ENCODE measurements around the gene RPS6KA1. TPM values are rescaled to one million over a fixed set of nuclear protein-coding genes. Genes with fewer than 3 reads are reported as not detected.
"Not testable (repeated sequence)": the region's sequence is repeated elsewhere in the genome, so short reads cannot be mapped to it uniquely, and the experiment has no call there.

RPS6KA1 gene
- 100 to 1,000 TPM; 154 to 211 TPM for total RNA-seq

- Mint-ChIP-seq H3K9me3 (no peaks in the 10 kb centered on the region), H3K27me3 (no peaks in the 10 kb centered on the region), H3K27ac (peak within 1 kb of the TSS; percentile 74), H3K4me1 (peaks cover 3% of the 10 kb centered on the region), H3K36me3 (ENCODE audit: low read depth) (no peaks in the 10 kb centered on the region), H3K4me3 (peak within 1 kb of the TSS; percentile 84)
- peak; percentile 91 for ATAC-seq (replicated peaks)
Observed at GRCh38 chr1:26529655-26530409, at the start of gene RPS6KA1. RPS6KA1 (plus strand) TSS chr1:26529761; CDS start chr1:26529921, 160 bp downstream.

- no peak for ATAC-seq (replicated peaks)
- Mint-ChIP-seq H3K36me3 (ENCODE audit: low read depth) (peaks cover 28% of the 10 kb centered on the region), H3K4me1 (peaks cover 11% of the 10 kb centered on the region), H3K4me3 (no peak overlapping the region), H3K27ac (peak overlapping the region; percentile 8), H3K27me3 (no peaks in the 10 kb centered on the region), H3K9me3 (no peaks in the 10 kb centered on the region)
Observed at GRCh38 chr1:26482921-26483320, 46.6 kb upstream of the RPS6KA1 start.

- Mint-ChIP-seq H3K27ac (no peak overlapping the region), H3K4me3 (no peak overlapping the region), H3K36me3 (ENCODE audit: low read depth) (peaks cover 18% of the 10 kb centered on the region), H3K9me3 (no peaks in the 10 kb centered on the region), H3K27me3 (no peaks in the 10 kb centered on the region), H3K4me1 (peaks cover 11% of the 10 kb centered on the region)
- no peak for ATAC-seq (replicated peaks)
Observed at GRCh38 chr1:26483980-26484379, 45.6 kb upstream of the RPS6KA1 start.

- Mint-ChIP-seq H3K27ac (no peak overlapping the region), H3K4me3 (no peak overlapping the region), H3K9me3 (no peaks in the 10 kb centered on the region), H3K36me3 (ENCODE audit: low read depth) (no peaks in the 10 kb centered on the region), H3K27me3 (no peaks in the 10 kb centered on the region), H3K4me1 (no peaks in the 10 kb centered on the region)
- no peak for ATAC-seq (replicated peaks)
Observed at GRCh38 chr1:26490155-26490554, 39.4 kb upstream of the RPS6KA1 start.

GRCh38 chr1:26493267-26493666, 36.3 kb upstream of the RPS6KA1 start:
- H3K36me3 Mint-ChIP-seq (ENCODE audit: low read depth), result no peaks in the 10 kb centered on the region
- H3K4me1 Mint-ChIP-seq, result no peaks in the 10 kb centered on the region
- H3K4me3 Mint-ChIP-seq, result no peak overlapping the region
- no peak overlapping the region for H3K27ac Mint-ChIP-seq
- H3K27me3 Mint-ChIP-seq, result no peaks in the 10 kb centered on the region
- H3K9me3 Mint-ChIP-seq, result no peaks in the 10 kb centered on the region
- ATAC-seq (replicated peaks), result no peak

- H3K4me1 Mint-ChIP-seq, result peaks cover 2% of the 10 kb centered on the region
- H3K27me3 Mint-ChIP-seq, result no peaks in the 10 kb centered on the region
- H3K36me3 Mint-ChIP-seq (ENCODE audit: low read depth), result no peaks in the 10 kb centered on the region
- H3K9me3 Mint-ChIP-seq, result no peaks in the 10 kb centered on the region
- no peak for ATAC-seq (replicated peaks)
- H3K27ac Mint-ChIP-seq, result peak overlapping the region; percentile 63
- no peak overlapping the region for H3K4me3 Mint-ChIP-seq
Observed at GRCh38 chr1:26493938-26494337, 35.6 kb upstream of the RPS6KA1 start.

- Mint-ChIP-seq H3K4me1 (peaks cover 4% of the 10 kb centered on the region), H3K36me3 (ENCODE audit: low read depth) (no peaks in the 10 kb centered on the region), H3K27me3 (no peaks in the 10 kb centered on the region), H3K9me3 (no peaks in the 10 kb centered on the region), H3K4me3 (no peak overlapping the region), H3K27ac (peak overlapping the region; percentile 65)
- ATAC-seq (replicated peaks), result no peak
Observed at GRCh38 chr1:26496861-26497260, 32.7 kb upstream of the RPS6KA1 start.

- Mint-ChIP-seq H3K27ac (peak overlapping the region; percentile 59), H3K4me3 (peak overlapping the region; percentile 85), H3K27me3 (no peaks in the 10 kb centered on the region), H3K36me3 (ENCODE audit: low read depth) (no peaks in the 10 kb centered on the region), H3K4me1 (peaks cover 4% of the 10 kb centered on the region), H3K9me3 (no peaks in the 10 kb centered on the region)
- ATAC-seq (replicated peaks), result no peak
Observed at GRCh38 chr1:26498894-26499293, 30.7 kb upstream of the RPS6KA1 start.

- Mint-ChIP-seq H3K27ac (peak overlapping the region; percentile 89), H3K9me3 (no peaks in the 10 kb centered on the region), H3K4me3 (peak overlapping the region; percentile 85), H3K36me3 (ENCODE audit: low read depth) (no peaks in the 10 kb centered on the region), H3K4me1 (peaks cover 4% of the 10 kb centered on the region), H3K27me3 (no peaks in the 10 kb centered on the region)
- ATAC-seq (replicated peaks), result peak; percentile 81
Observed at GRCh38 chr1:26500488-26501175, 28.9 kb upstream of the RPS6KA1 start.

- not testable (repeated sequence) for H3K9me3 Mint-ChIP-seq; H3K4me3 Mint-ChIP-seq; H3K27me3 Mint-ChIP-seq; H3K4me1 Mint-ChIP-seq; H3K36me3 Mint-ChIP-seq (ENCODE audit: low read depth); H3K27ac Mint-ChIP-seq; ATAC-seq (replicated peaks)
Observed at GRCh38 chr1:26510711-26511110, 18.9 kb upstream of the RPS6KA1 start.

- not testable (repeated sequence) for H3K27me3 Mint-ChIP-seq; ATAC-seq (replicated peaks); H3K27ac Mint-ChIP-seq; H3K9me3 Mint-ChIP-seq; H3K4me3 Mint-ChIP-seq; H3K36me3 Mint-ChIP-seq (ENCODE audit: low read depth); H3K4me1 Mint-ChIP-seq
Observed at GRCh38 chr1:26515836-26516235, 13.7 kb upstream of the RPS6KA1 start.

GRCh38 chr1:26516987-26517765, 12.4 kb upstream of the RPS6KA1 start:
- no peaks in the 10 kb centered on the region for H3K4me1 Mint-ChIP-seq
- ATAC-seq (replicated peaks), result no peak
- no peaks in the 10 kb centered on the region for H3K9me3 Mint-ChIP-seq
- no peak overlapping the region for H3K27ac Mint-ChIP-seq
- H3K27me3 Mint-ChIP-seq, result no peaks in the 10 kb centered on the region
- H3K36me3 Mint-ChIP-seq (ENCODE audit: low read depth), result no peaks in the 10 kb centered on the region
- no peak overlapping the region for H3K4me3 Mint-ChIP-seq

GRCh38 chr1:26517766-26518049, 11.9 kb upstream of the RPS6KA1 start:
- Mint-ChIP-seq H3K9me3 (no peaks in the 10 kb centered on the region), H3K27me3 (no peaks in the 10 kb centered on the region), H3K36me3 (ENCODE audit: low read depth) (no peaks in the 10 kb centered on the region), H3K27ac (no peak overlapping the region), H3K4me1 (no peaks in the 10 kb centered on the region), H3K4me3 (no peak overlapping the region)
- ATAC-seq (replicated peaks), result no peak

GRCh38 chr1:26518355-26518754, 11.2 kb upstream of the RPS6KA1 start:
- Mint-ChIP-seq H3K27ac (no peak overlapping the region), H3K9me3 (no peaks in the 10 kb centered on the region), H3K36me3 (ENCODE audit: low read depth) (no peaks in the 10 kb centered on the region), H3K4me3 (no peak overlapping the region), H3K4me1 (no peaks in the 10 kb centered on the region), H3K27me3 (no peaks in the 10 kb centered on the region)
- ATAC-seq (replicated peaks), result no peak

GRCh38 chr1:26520339-26520738, 9.2 kb upstream of the RPS6KA1 start:
- Mint-ChIP-seq H3K27me3 (no peaks in the 10 kb centered on the region), H3K9me3 (no peaks in the 10 kb centered on the region), H3K27ac (no peak overlapping the region), H3K36me3 (ENCODE audit: low read depth) (no peaks in the 10 kb centered on the region), H3K4me3 (no peak overlapping the region), H3K4me1 (no peaks in the 10 kb centered on the region)
- ATAC-seq (replicated peaks), result no peak

Data from activated T-helper 17 cell treated with anti-CD3 and anti-CD28 coated beads, Interleukin-2, amount 50 U/mL, for 72 hours (primary cell).